M059J (cell line): ENCODE results near the gene ZNF225. TPM values are rescaled to one million over a fixed set of nuclear protein-coding genes. Genes with fewer than 3 reads are reported as not detected.
"Not testable (repeated sequence)": the region's sequence is repeated elsewhere in the genome, so short reads cannot be mapped to it uniquely, and the experiment has no call there.

Source experiments
- DNase-seq: peaks from one replicate; pipeline ENCODE4 v3.0.0-alpha.2; 2012; ENCODE audit warnings: low read depth
- total RNA-seq: library from RNA; depleted of rRNA; stranded (reverse); fragments of >200 nt; shearing (Covaris generic); gene quantifications from 2 replicates; pipeline ENCODE4 v1.2.3, GENCODE V29; 2014; rRNA removed

Gene ZNF225
- total RNA-seq, 1 experiment from 2014 or later, result 3.9 TPM

GRCh38 chr19:44163789-44164188 is 50.6 kb downstream of the ZNF225 start:
- DNase-seq, result no peak

GRCh38 chr19:44164327-44164672 is 51.1 kb downstream of the ZNF225 start:
- DNase-seq, result no peak

- DNase-seq, result peak; percentile 99
Measured at GRCh38 chr19:44164673-44165512, 51.7 kb downstream of the ZNF225 start, which contains the start of gene ZNF226. ZNF226 (plus strand) TSS chr19:44165100; CDS start chr19:44170081, 4,981 bp downstream.

GRCh38 chr19:44170660-44171059 is 57.5 kb downstream of the ZNF225 start:
- DNase-seq, result not testable (repeated sequence)

- peak; percentile 21 for DNase-seq
Measured at GRCh38 chr19:44176590-44176989, 63.4 kb downstream of the ZNF225 start.

- DNase-seq, result no peak
Measured at GRCh38 chr19:44180968-44181367, 67.8 kb downstream of the ZNF225 start.

- DNase-seq, result no peak
Measured at GRCh38 chr19:44182145-44182544, 68.9 kb downstream of the ZNF225 start.

Other genes with a start within 250 kb of the ZNF225 start
- 1.7 and 2.0 TPM in 2 replicates for gene ZNF404, start 229.4 kb upstream of the ZNF225 start, total RNA-seq
- 11.2 and 18.8 TPM in 2 replicates for gene ZNF45, start 178.1 kb upstream of the ZNF225 start, total RNA-seq
- 3.6 and 7.2 TPM in 2 replicates for gene ZNF221, start 162.2 kb upstream of the ZNF225 start, total RNA-seq
- 6.1 and 10.2 TPM in 2 replicates for gene ZNF155, start 129.2 kb upstream of the ZNF225 start, total RNA-seq
- gene ZNF230, start 110.4 kb upstream of the ZNF225 start, total RNA-seq, result 4.3 and 9.2 TPM in 2 replicates
- gene ZNF222, start 88.0 kb upstream of the ZNF225 start, total RNA-seq, result 6.1 and 10.8 TPM in 2 replicates
- 4.4 and 8.6 TPM in 2 replicates for gene ZNF223, start 61.4 kb upstream of the ZNF225 start, total RNA-seq
- 1.3 and 2.6 TPM in 2 replicates for gene ZNF284, start 41.2 kb upstream of the ZNF225 start, total RNA-seq
- 12.4 and 14.3 TPM in 2 replicates for gene ZNF224, start 19.0 kb upstream of the ZNF225 start, total RNA-seq
- 3.6 and 6.9 TPM in 2 replicates for gene ZNF234, start 28.2 kb downstream of the ZNF225 start, total RNA-seq
- gene ZNF226, start 51.7 kb downstream of the ZNF225 start, total RNA-seq, result 9.7 and 20.7 TPM in 2 replicates
- gene ZNF227, start 99.1 kb downstream of the ZNF225 start, total RNA-seq, result 17.9 and 20.6 TPM in 2 replicates
- 0.10 TPM in 1 of 2 replicates, not detected in the other for gene ZNF233, start 146.5 kb downstream of the ZNF225 start, total RNA-seq
- gene ZNF235, start 191.6 kb downstream of the ZNF225 start, total RNA-seq, result 0.69 and 0.81 TPM in 2 replicates
- gene ZNF112, start 243.3 kb downstream of the ZNF225 start, total RNA-seq, result 3.2 and 7.0 TPM in 2 replicates